Erythroblast (primary cell): ENCODE results near the gene CRYZL1.

Source experiments
- GATA1 ChIP-seq: IDR thresholded peaks from 2 replicates; pipeline ENCODE4 v1.6.1; 2011; ENCODE audit warnings: low read depth, mild to moderate bottlenecking, control low read depth, low read length, moderate library complexity
- POLR2A ChIP-seq: IDR thresholded peaks from 2 replicates; pipeline ENCODE4 v1.6.1; 2011; ENCODE audit warnings: mild to moderate bottlenecking, low read length

DNA sequence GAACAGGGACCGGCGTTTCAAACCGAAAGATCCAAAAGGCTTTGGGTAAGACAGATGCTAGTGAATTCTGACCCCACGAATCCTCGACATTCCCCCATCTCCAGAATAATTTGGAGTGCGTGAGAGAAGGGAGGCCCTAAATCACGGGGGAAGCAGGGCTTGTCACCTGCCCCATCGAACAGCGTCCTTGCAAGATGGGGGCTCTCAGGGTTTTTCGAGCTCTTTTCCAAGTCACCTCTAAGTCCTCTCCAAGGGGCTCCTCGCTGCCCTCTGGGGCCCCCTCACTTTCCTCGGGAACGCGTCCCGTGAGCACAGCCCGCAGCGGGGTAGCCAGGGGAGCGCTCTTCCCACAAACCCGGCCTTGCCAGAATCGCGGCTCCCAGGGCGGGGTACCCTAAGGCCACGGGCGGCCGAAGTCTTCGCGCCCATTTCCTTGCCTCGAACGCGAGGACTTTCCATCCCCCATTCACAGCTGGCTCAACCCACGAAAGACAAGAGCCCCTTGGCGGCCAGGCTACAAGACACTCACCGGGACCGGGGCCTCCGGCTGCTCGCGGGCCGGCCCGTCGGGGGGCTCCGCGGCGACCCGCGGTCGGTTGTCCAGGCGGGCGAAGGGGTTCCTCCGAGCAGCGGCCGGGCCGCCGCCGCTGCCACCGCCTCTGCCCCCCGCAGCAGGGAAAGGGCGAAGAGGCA lies 53.6 kb downstream of the CRYZL1 start:
- TF ChIP-seq POLR2A (no peak), GATA1 (no peak)
